SU-DHL-6 (cell line): ENCODE data around the gene SLC13A4.

ENCODE experiments used
- H2AFZ ChIP-seq: fragments of 200-600 bp; sonication (generic); 2 replicates; pipeline ENCODE4 v1.6.1; 2014; ENCODE audit warnings: low read depth, mild to moderate bottlenecking, moderate library complexity, mixed read lengths, antibody characterized with exemption, low read length; ENCODE audit not compliant: severe bottlenecking
- H3F3A ChIP-seq: fragments of 200-600 bp; shearing (Covaris generic); 2 replicates; pipeline ENCODE4 v1.6.0; 2016; ENCODE audit warnings: antibody characterized with exemption, mild to moderate bottlenecking; ENCODE audit not compliant: insufficient read depth
- H3K27ac ChIP-seq: fragments of 200-600 bp; sonication (generic); 2 replicates; pipeline ENCODE4 v1.5.1; 2016; ENCODE audit warnings: low read depth, mild to moderate bottlenecking, low read length, moderate library complexity, mixed read lengths
- H3K27me3 ChIP-seq: fragments of 200-600 bp; sonication (generic), shearing (Covaris generic); 2 replicates; pipeline ENCODE4 v1.6.0; 2014; ENCODE audit warnings: mild to moderate bottlenecking, low read length
- H3K36me3 ChIP-seq: fragments of 200-600 bp; sonication (generic); 2 replicates; pipeline ENCODE4 v1.6.1; 2014; ENCODE audit warnings: mild to moderate bottlenecking, low read length, mixed read lengths
- H3K4me2 ChIP-seq: fragments of 300-600, 200-600 bp; shearing (Covaris generic), sonication (generic); 2 replicates; pipeline ENCODE4 v1.6.0; 2014; ENCODE audit warnings: low read length, low read depth, mild to moderate bottlenecking; ENCODE audit not compliant: poor library complexity, severe bottlenecking
- H3K4me3 ChIP-seq: fragments of 200-600 bp; sonication (generic); 2 replicates; pipeline ENCODE4 v1.5.1; 2014; ENCODE audit warnings: antibody characterized with exemption, low read length, mild to moderate bottlenecking, mixed read lengths; ENCODE audit not compliant: insufficient read depth, poor library complexity, severe bottlenecking
- H3K79me2 ChIP-seq: fragments of 200-600 bp; sonication (generic); 2 replicates; pipeline ENCODE4 v1.6.1; 2014; ENCODE audit warnings: mild to moderate bottlenecking, low read length, moderate library complexity; ENCODE audit not compliant: insufficient read depth
- H3K9ac ChIP-seq: fragments of 200-600 bp; sonication (generic); 2 replicates; pipeline ENCODE4 v1.7.0; 2014; ENCODE audit warnings: mild to moderate bottlenecking, low read length
- H3K9me2 ChIP-seq: fragments of 200-600 bp; sonication (generic); replicated peaks from 2 replicates; pipeline ENCODE4 v1.6.1; 2014; ENCODE audit warnings: low read length; ENCODE audit not compliant: insufficient read depth
- H3K9me3 ChIP-seq: fragments of 200-600 bp; sonication (generic); 2 replicates; pipeline ENCODE4 v1.6.1; 2014; ENCODE audit warnings: low read length, mixed read lengths; ENCODE audit not compliant: insufficient read depth
- H4K20me1 ChIP-seq: fragments of 200-600 bp; sonication (generic); 2 replicates; pipeline ENCODE4 v1.6.1; 2014; ENCODE audit warnings: low read depth, mild to moderate bottlenecking, antibody characterized with exemption, low read length, moderate library complexity, mixed read lengths
- EZH2phosphoT487 ChIP-seq: fragments of 200-600 bp; sonication (generic), shearing (Covaris generic); conservative IDR thresholded peaks from 2 replicates; pipeline ENCODE4 v1.6.1; 2018; ENCODE audit warnings: mild to moderate bottlenecking, antibody characterized with exemption, low read length, moderate library complexity, mixed read lengths
- TF ChIP-seq, protein P1 (sequence below): fragments of 200-600 bp; sonication (generic); IDR thresholded peaks from one replicate; pipeline ENCODE4 v1.5.1; 2017; ENCODE audit warnings: antibody characterized with exemption, mild to moderate bottlenecking, low read length, moderate library complexity; ENCODE audit not compliant: insufficient read depth, poor library complexity, severe bottlenecking

The SLC13A4 gene

GRCh38 chr7:135771051-135771450, 43.1 kb upstream of the SLC13A4 start:
- H3K9ac ChIP-seq = no peak overlapping the region
- TF ChIP-seq, protein P1, sequence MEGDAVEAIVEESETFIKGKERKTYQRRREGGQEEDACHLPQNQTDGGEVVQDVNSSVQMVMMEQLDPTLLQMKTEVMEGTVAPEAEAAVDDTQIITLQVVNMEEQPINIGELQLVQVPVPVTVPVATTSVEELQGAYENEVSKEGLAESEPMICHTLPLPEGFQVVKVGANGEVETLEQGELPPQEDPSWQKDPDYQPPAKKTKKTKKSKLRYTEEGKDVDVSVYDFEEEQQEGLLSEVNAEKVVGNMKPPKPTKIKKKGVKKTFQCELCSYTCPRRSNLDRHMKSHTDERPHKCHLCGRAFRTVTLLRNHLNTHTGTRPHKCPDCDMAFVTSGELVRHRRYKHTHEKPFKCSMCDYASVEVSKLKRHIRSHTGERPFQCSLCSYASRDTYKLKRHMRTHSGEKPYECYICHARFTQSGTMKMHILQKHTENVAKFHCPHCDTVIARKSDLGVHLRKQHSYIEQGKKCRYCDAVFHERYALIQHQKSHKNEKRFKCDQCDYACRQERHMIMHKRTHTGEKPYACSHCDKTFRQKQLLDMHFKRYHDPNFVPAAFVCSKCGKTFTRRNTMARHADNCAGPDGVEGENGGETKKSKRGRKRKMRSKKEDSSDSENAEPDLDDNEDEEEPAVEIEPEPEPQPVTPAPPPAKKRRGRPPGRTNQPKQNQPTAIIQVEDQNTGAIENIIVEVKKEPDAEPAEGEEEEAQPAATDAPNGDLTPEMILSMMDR = no peak
- TF ChIP-seq EZH2phosphoT487 = no peak
- no peaks in the 10 kb centered on the region for H3K36me3 ChIP-seq

DNA sequence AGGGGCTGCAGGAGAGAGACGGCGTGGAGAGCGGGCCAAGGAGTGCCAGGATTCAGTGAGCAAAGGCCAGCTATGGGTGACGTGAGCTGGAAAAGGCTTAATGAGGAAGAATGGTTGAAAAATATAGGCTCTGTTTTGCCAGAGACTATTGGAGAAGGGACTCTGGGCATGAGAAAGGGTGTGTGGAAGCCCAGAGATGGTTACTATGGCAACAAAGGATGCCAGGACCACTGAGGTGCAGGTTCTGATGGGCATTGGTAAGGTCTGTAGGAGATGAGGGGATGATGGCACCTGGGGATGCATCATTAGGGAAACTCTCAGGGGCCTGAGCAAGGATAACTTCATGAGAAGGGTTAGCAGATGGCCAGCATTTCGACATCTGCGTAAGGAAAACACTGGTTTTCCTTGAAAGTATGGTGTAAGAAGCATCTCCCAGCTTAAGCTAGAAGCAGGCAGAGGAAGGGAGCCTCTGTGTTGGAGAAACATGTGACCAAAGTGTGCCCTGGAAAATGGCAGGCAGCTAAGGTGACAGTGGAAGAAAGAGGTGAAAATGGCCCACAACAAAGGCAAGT, 42.2 kb upstream of the SLC13A4 start:
- Histone ChIP-seq H3K9me2 (no peaks in the 10 kb centered on the region), H3K9ac (no peak overlapping the region), H4K20me1 (no peaks in the 10 kb centered on the region), H3K36me3 (no peaks in the 10 kb centered on the region), H3K27me3 (no peaks in the 10 kb centered on the region), H3K4me2 (no peak overlapping the region), H3K27ac (no peak overlapping the region), H3F3A (no peaks in the 10 kb centered on the region), H3K9me3 (no peaks in the 10 kb centered on the region), H2AFZ (no peak overlapping the region), H3K4me3 (no peak overlapping the region), H3K79me2 (no peaks in the 10 kb centered on the region)
- TF ChIP-seq, protein P1 = no peak
- TF ChIP-seq EZH2phosphoT487 = no peak

More at GRCh38 chr7:135771051-135771450, 43.1 kb upstream of the SLC13A4 start:
- no peaks in the 10 kb centered on the region for H3K27me3 ChIP-seq
- H3K9me2 ChIP-seq = no peaks in the 10 kb centered on the region
- no peaks in the 10 kb centered on the region for H3F3A ChIP-seq
- no peak overlapping the region for H3K4me2 ChIP-seq
- H3K79me2 ChIP-seq = no peaks in the 10 kb centered on the region
- H3K4me3 ChIP-seq = no peak overlapping the region
- H2AFZ ChIP-seq = no peak overlapping the region
- H3K9me3 ChIP-seq = no peaks in the 10 kb centered on the region
- no peak overlapping the region for H3K27ac ChIP-seq
- H4K20me1 ChIP-seq = no peaks in the 10 kb centered on the region

DNA sequence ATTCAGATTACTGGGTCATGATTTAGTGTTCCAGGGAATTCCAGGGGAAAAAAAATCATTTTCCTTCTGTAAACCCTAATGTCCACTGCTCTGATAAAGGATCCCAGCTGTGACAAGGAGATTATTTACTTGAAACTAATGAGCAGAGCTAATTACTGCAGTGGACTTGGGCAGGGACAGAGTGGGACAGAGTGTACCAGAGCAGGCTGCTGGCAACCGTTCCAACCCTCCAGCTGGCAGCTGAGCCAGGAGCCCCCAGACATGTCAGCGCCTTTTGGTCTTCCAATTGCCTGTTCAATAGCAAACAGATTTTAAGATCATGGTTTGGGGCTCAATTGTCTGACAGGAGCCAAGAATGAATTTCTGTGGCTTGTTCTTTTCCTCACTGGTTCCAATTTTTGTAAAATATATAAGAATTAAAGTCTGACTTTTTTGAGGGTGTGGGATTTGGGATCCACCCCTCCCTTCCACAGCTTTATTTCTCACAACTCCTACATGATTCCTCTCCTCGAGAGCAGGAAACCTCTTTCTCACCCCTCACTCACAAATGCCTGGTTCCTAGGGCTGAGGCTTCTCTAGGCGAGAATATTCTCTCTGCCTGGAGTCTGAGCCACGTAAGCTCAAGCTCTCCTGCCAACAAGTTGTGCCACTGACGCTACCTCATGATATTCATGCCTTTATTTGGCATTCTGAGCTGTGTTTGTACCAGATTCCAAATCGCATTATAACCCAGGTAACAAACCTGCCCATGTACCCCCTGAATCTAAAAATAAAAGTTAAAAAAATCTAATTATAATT, 41.2 kb upstream of the SLC13A4 start:
- H3K27ac ChIP-seq = no peak overlapping the region
- H3K27me3 ChIP-seq = no peaks in the 10 kb centered on the region
- no peaks in the 10 kb centered on the region for H3K79me2 ChIP-seq
- no peaks in the 10 kb centered on the region for H3F3A ChIP-seq
- H3K36me3 ChIP-seq = no peaks in the 10 kb centered on the region
- no peak overlapping the region for H2AFZ ChIP-seq
- no peak overlapping the region for H3K4me3 ChIP-seq
- no peaks in the 10 kb centered on the region for H3K9me2 ChIP-seq
- no peaks in the 10 kb centered on the region for H4K20me1 ChIP-seq
- no peak overlapping the region for H3K9ac ChIP-seq
- no peaks in the 10 kb centered on the region for H3K9me3 ChIP-seq
- no peak overlapping the region for H3K4me2 ChIP-seq
- no peak for TF ChIP-seq EZH2phosphoT487
- TF ChIP-seq, protein P1 = no peak
